Measurements from ENCODE around the gene BST2. TPM values are rescaled to one million over a fixed set of nuclear protein-coding genes. Genes with fewer than 3 reads are reported as not detected.
A peak's percentile ranks its signal among the peaks of the same experiment; 100 is the strongest.

BST2 gene
- total and polyA plus RNA-seq, 2 of the 8 experiments (the other 6 are each of a cell fraction or from before 2014, with no cell fraction given), result 18.1 to 72.8 TPM

GRCh38 chr19:17415121-17415520, 9.7 kb upstream of the BST2 start:
- Histone ChIP-seq H3K36me3 (ENCODE audit: control insufficient read depth in 2 of 4, insufficient read depth in 4 of 4, low read length in 3 of 4) (peaks cover 0 to 7% (median 0%) of the 10 kb centered on the region in 4 experiments; a peak in 2 of 8 replicates), H3K9ac (replicated peaks in 1 of 4; ENCODE audit: extremely low read depth in 1 of 4, low read depth in 3 of 4, low read length in 3 of 4) (peak overlapping the region in 1 of 4 experiments; percentile 40; a peak in 1 of 7 replicates), H4K8ac (ENCODE audit: extremely low read depth, insufficient read depth, low read length) (no peak overlapping the region), H3K4me1 (replicated peaks in 1 of 4; ENCODE audit: control insufficient read depth in 3 of 4, insufficient read depth in 4 of 4, low read length in 3 of 4) (peaks cover 3 to 13% (median 5%) of the 10 kb centered on the region in 4 experiments; a peak in 5 of 7 replicates), H3K79me1 (ENCODE audit: low read depth, low read length) (no peaks in the 10 kb centered on the region), H3K4me2 (ENCODE audit: insufficient read depth in 1 of 2, low read depth in 2 of 2, low read length in 2 of 2) (peak overlapping the region; percentile 59 to 76), H2BK15ac (ENCODE audit: low read length) (no peak overlapping the region), H4K5ac (ENCODE audit: insufficient read length, low read depth, low read length) (no peak overlapping the region), H3K23ac (ENCODE audit: insufficient read length) (no peak overlapping the region), H3K9me3 (ENCODE audit: insufficient read depth in 2 of 2, low read depth in 1 of 2, low read length in 1 of 2) (no peaks in the 10 kb centered on the region), H2BK12ac (ENCODE audit: low read depth, low read length) (peak overlapping the region; percentile 20; the same call in 1 of the 2 replicates), H2BK5ac (ENCODE audit: low read depth, low read length) (no peak overlapping the region), H3K4me3 (ENCODE audit: extremely low read depth in 1 of 4, insufficient read depth in 2 of 4, low read depth in 3 of 4, low read length in 4 of 4) (peak overlapping the region in 1 of 4 experiments; percentile 48; a peak in 3 of 8 replicates), H3K27me3 (replicated peaks in 1 of 4; ENCODE audit: control insufficient read depth in 3 of 4, extremely low read depth in 1 of 4, insufficient read depth in 3 of 4, low read length in 3 of 4) (peaks cover 0 to 6% (median 0%) of the 10 kb centered on the region in 4 experiments; a peak in 2 of 7 replicates), H2BK120ac (replicated peaks; ENCODE audit: low read depth, low read length) (no peak overlapping the region), H3K4ac (replicated peaks; ENCODE audit: insufficient read length, low read depth, low read length) (no peak overlapping the region), H3K14ac (ENCODE audit: insufficient read length) (no peak overlapping the region), H3K18ac (ENCODE audit: extremely low read depth, low read length) (no peak overlapping the region), H2AK5ac (ENCODE audit: low read depth, low read length) (no peak overlapping the region), H2BK20ac (ENCODE audit: low read length) (no peak overlapping the region), H3K23me2 (ENCODE audit: low read depth, low read length) (peaks cover 4% of the 10 kb centered on the region), H4K20me1 (replicated peaks in 1 of 2; ENCODE audit: control insufficient read depth in 1 of 2, insufficient read depth in 2 of 2, low read length in 2 of 2) (no peaks in the 10 kb centered on the region), H3K56ac (replicated peaks; ENCODE audit: insufficient read length, low read depth, low read length) (no peak overlapping the region), H2AFZ (ENCODE audit: low read length) (no peak overlapping the region), H3K79me2 (ENCODE audit: control insufficient read depth in 1 of 2, insufficient read depth in 2 of 2, low read length in 2 of 2) (no peaks in the 10 kb centered on the region), H3K27ac (ENCODE audit: low read depth, low read length) (no peak overlapping the region), H4K91ac (replicated peaks; ENCODE audit: insufficient read length, low read length) (no peak overlapping the region)
- POLR2A ChIA-PET (ENCODE audit: partially characterized antibody), result interaction anchor here (0.6 to 6.1 kb wide), 2 partner anchors 10 to 109 kb away, joined by 3 to 44 read pairs; partner anchors contain the start of gene BST2
- DNase-seq (ENCODE audit: low read depth in 1 of 2, low spot score in 2 of 2) (no peak), FAIRE-seq (peak; percentile 88)
- 15% methylated on average over 6 of the region's 6 CpGs; no CpG with 5 or more reads in 1 of the 2 experiments for WGBS, 2 experiments (ENCODE audit: extremely low coverage in 1 of 2, insufficient coverage in 1 of 2, insufficient read length in 1 of 2, insufficient replicate concordance in 2 of 2, low coverage in 1 of 2, low lambda C conversion rate in 2 of 2, missing lambda C conversion rate in 1 of 2)
- CTCF ChIA-PET (ENCODE audit: partially characterized antibody), result interaction anchor here (0.9 to 2.7 kb wide), 6 partner anchors 10 to 80 kb away, joined by 3 to 6 read pairs (median 3); partner anchors contain the start of genes BST2 and CCDC194
- TF ChIP-seq RNF2 (IDR thresholded peaks at IDR 0.05; ENCODE audit: borderline replicate concordance, low read depth, low read length, missing control alignments, poor library complexity, severe bottlenecking) (no peak), EP300 (IDR thresholded peaks at IDR 0.05; ENCODE audit: borderline replicate concordance in 1 of 2, low read depth in 2 of 2, low read length in 2 of 2) (peak in 1 of 2 experiments; percentile 77; a peak in 1 of 3 replicates), ZNF274 (IDR thresholded peaks at IDR 0.05; ENCODE audit: borderline replicate concordance, extremely low read depth, low read length) (no peak), CBX8 (IDR thresholded peaks at IDR 0.05; ENCODE audit: borderline replicate concordance, low read depth, low read length) (no peak), CREB1 (IDR thresholded peaks at IDR 0.05) (peak; percentile 31; the same call in 1 of the 2 replicates)

All from H1 (cell line).